GM12891 (cell line): ENCODE results near the gene RNASE7.

Source experiments
- POLR2A ChIP-seq: IDR thresholded peaks from 2 replicates; pipeline ENCODE4 v1.6.1; 2011; ENCODE audit warnings: low read depth, low read length, control low read depth
- POLR2AphosphoS5 ChIP-seq: IDR thresholded peaks from 2 replicates; pipeline ENCODE4 v1.6.1; 2011; ENCODE audit warnings: low read depth, low read length, control low read depth
- POU2F2 ChIP-seq: IDR thresholded peaks from 2 replicates; pipeline ENCODE4 v1.6.1; 2011; ENCODE audit warnings: low read depth, mild to moderate bottlenecking, control low read depth, low read length, moderate library complexity
- SPI1 ChIP-seq: IDR thresholded peaks from 2 replicates; pipeline ENCODE4 v1.6.1; 2011; ENCODE audit warnings: low read depth, low read length, control low read depth
- TAF1 ChIP-seq: IDR thresholded peaks from 2 replicates; pipeline ENCODE4 v1.6.1; 2011; ENCODE audit warnings: low read depth, low read length, control low read depth

DNA sequence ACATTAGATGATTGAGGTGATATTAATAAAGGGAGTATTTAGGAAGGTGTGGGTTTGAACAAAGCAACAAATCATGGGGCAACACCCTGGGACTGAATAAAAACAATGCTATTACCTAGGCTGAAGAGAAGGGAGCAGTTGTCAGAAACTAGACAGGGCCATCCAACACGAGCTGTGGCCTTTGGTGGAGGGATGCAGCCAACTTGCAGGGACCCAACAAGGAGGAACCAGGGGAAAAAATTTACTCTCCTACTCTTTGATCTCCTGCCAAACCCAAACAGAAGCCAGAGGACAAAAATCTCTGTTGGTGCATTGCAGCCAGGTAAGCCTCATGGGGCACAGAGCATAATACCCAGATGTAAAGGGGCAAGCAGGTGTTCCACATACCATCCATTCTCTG is 31.0 kb upstream of the RNASE7 start:
- TF ChIP-seq TAF1: no peak
- no peak for TF ChIP-seq POLR2A
- TF ChIP-seq POLR2AphosphoS5: no peak
- no peak for TF ChIP-seq POU2F2
- no peak for TF ChIP-seq SPI1
